Left lung (tissue), 10 donors: Measurements from ENCODE around the gene MSH2. TPM values are rescaled to one million over a fixed set of nuclear protein-coding genes. Genes with fewer than 3 reads are reported as not detected.
A peak's percentile ranks its signal among the peaks of the same experiment; 100 is the strongest.

Experiments used
- ATAC-seq: fragments of 200-7000 bp; cut with Tn5 transposase; one replicate; pipeline ENCODE4 v1.9.1; 2020; ENCODE audit warnings: moderate library complexity
- DNase-seq, 4 donors: peaks; one replicate each; pipeline ENCODE4 v3.0.0-alpha.2; 2013 to 2020
- H3K27ac ChIP-seq, 2 donors: fragments of 200-600 bp; sonication (generic) in 1 of 2; one replicate each; pipeline versions ENCODE4 v1.5.0 to v1.8.0; 2020 to 2021
- H3K27me3 ChIP-seq, 2 donors: fragments of 200-600 bp; sonication (generic) in 1 of 2; one replicate each; pipeline versions ENCODE4 v1.5.0 to v1.8.0; 2020 to 2021
- H3K36me3 ChIP-seq, 2 donors: fragments of 200-600 bp; sonication (generic) in 1 of 2; one replicate each; pipeline versions ENCODE4 v1.5.0 to v1.8.0; 2020 to 2021
- H3K4me1 ChIP-seq, 2 donors: fragments of 200-600 bp; one replicate each; pipeline ENCODE4 v1.8.0; 2021
- H3K4me3 ChIP-seq, 2 donors: fragments of 200-600 bp; sonication (generic) in 1 of 2; one replicate each; pipeline versions ENCODE4 v1.5.0 to v1.8.0; 2020 to 2021; ENCODE audit warnings: mild to moderate bottlenecking in 1 of 2
- H3K9me3 ChIP-seq, 2 donors: fragments of 200-600 bp; sonication (generic) in 1 of 2; one replicate each; pipeline versions ENCODE4 v1.5.0 to v1.8.0; 2020 to 2021
- intact Hi-C, 2 donors: fragments of 100-400 bp; cut with DNase I; formaldehyde crosslinking; loops; one replicate each; pipeline versions ENCODE4 v1.11.2 to v1.14.2; 2022
- polyA plus RNA-seq, 6 donors: library from polyadenylated mRNA; unstranded; fragments of 120-200 nt; gene quantifications; one replicate each; pipeline ENCODE4 v1.2.1, GENCODE V29; 2013; ENCODE audit not compliant: insufficient read length in 6 of 6
- total RNA-seq, 2 donors: library from RNA; stranded (reverse); fragmentation: NEBNext Ultra II Directional; extraction: Animal tissue kit (Norgen Biotek cat#: 25700); gene quantifications; one replicate each; pipeline ENCODE4 v1.2.1, GENCODE V29; 2021
- TF ChIP-seq, protein P1 (sequence below), 2 donors: fragments of 200-600 bp; sonication (generic) in 1 of 2; IDR thresholded peaks; one replicate each; pipeline versions ENCODE4 v1.5.0 to v1.8.0; 2021; ENCODE audit warnings: antibody characterized with exemption in 2 of 2
- donor health status: DM: no; HTN: yes; CAD: no.
- donor health status: DM: no; HTN: no; CAD: no.

Gene MSH2
- total and polyA plus RNA-seq, 8 donors, result 16.2 to 70.4 (median 58.8) TPM

DNA sequence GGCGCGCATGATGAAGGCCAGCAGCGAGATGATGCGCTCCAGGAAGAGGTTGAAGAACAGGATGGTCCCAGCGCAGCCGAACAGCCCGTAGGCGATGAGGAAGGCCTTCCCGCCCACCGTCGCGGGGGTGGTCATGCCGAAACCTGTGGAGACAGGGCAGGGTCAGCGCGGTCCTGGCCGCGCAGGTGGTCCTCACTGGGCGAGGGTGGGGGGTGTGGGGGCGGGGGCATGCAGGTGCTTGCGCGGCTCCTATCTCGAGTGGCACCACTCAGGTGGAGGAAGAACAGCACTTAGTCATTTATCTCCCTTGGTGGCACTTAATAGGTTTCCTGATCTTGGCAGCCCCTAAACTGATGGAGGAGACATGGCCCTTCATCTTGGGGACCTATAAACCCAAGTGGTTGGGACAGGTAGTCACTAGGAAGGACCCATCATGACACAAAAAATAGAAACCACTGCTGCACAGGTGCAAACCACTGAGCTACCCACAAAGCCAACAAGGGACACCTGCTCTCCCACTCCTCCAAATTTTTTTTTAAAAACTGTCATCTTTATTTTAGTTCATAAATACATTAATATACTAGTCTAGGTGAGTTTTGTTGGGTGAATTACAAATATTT lies 118.8 kb downstream of the MSH2 start:
- peaks cover 7 to 40% of the 10 kb centered on the region in 2 donors for H3K27me3 ChIP-seq
- TF ChIP-seq, protein P1, sequence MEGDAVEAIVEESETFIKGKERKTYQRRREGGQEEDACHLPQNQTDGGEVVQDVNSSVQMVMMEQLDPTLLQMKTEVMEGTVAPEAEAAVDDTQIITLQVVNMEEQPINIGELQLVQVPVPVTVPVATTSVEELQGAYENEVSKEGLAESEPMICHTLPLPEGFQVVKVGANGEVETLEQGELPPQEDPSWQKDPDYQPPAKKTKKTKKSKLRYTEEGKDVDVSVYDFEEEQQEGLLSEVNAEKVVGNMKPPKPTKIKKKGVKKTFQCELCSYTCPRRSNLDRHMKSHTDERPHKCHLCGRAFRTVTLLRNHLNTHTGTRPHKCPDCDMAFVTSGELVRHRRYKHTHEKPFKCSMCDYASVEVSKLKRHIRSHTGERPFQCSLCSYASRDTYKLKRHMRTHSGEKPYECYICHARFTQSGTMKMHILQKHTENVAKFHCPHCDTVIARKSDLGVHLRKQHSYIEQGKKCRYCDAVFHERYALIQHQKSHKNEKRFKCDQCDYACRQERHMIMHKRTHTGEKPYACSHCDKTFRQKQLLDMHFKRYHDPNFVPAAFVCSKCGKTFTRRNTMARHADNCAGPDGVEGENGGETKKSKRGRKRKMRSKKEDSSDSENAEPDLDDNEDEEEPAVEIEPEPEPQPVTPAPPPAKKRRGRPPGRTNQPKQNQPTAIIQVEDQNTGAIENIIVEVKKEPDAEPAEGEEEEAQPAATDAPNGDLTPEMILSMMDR (IDR thresholded peaks at IDR 0.05), result no peak
- no peak for DNase-seq
- intact Hi-C loops, result no loop called here
- H3K4me3 ChIP-seq, result peak overlapping the region in 1 of 2 donors; percentile 44
- H3K36me3 ChIP-seq, result no peaks in the 10 kb centered on the region
- ATAC-seq, result no peak
- H3K27ac ChIP-seq, result no peak overlapping the region
- peaks cover 6 to 18% of the 10 kb centered on the region in 2 donors for H3K4me1 ChIP-seq
- H3K9me3 ChIP-seq, result no peaks in the 10 kb centered on the region

DNA sequence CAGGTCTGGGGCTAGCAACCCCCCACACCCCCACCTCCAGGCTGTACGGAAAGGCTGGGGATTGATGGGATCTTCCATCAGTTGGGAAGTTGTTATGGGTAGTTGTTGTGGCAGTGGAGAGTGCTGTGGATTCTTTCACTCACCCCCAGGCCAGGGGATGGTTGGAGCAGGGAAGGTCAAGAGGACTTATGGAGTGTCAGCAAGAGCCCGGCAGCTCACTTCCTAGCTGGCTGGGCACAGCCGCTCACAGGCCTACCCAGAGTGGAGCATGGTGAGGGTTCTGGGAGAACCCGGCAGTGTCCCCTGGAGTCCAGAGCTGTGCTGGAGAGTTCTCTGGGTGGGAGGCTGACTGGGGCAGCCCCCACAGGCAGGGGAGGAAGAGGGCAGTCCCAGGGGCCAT lies 122.2 kb downstream of the MSH2 start:
- Histone ChIP-seq H3K9me3 (no peaks in the 10 kb centered on the region), H3K27me3 (peaks cover 7 to 25% of the 10 kb centered on the region in 2 donors), H3K36me3 (no peaks in the 10 kb centered on the region), H3K4me1 (peaks cover 6 to 16% of the 10 kb centered on the region in 2 donors), H3K4me3 (no peak overlapping the region), H3K27ac (no peak overlapping the region)
- DNase-seq (no peak), ATAC-seq (no peak)
- TF ChIP-seq, protein P1 (IDR thresholded peaks at IDR 0.05), result no peak
- intact Hi-C loops, result no loop called here

DNA sequence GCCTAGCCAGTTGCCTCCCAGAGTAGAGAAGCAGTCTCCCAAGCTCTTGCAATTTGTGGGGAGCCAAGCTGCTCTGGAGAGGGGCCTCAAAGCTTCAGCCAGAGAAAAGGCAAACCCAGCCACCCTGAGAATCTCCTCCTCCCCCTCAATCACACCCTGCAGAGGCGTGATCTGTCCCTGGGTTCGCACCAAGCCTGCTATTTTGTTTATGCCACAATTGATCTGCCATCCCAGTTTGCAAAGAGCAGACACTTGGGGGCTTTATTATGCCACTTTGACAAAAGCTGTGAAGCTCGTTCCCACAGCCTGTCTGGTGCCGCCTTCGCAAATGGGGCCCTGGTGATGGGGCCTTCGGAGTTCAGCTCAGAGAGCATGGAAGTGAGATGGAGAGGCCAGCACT lies 125.5 kb downstream of the MSH2 start:
- DNase-seq (no peak), ATAC-seq (no peak)
- H3K27me3 ChIP-seq, result no peaks in the 10 kb centered on the region
- H3K27ac ChIP-seq, result no peak overlapping the region
- intact Hi-C loops, result no loop called here
- no peaks in the 10 kb centered on the region for H3K9me3 ChIP-seq
- no peaks in the 10 kb centered on the region for H3K4me1 ChIP-seq
- no peak overlapping the region for H3K4me3 ChIP-seq
- TF ChIP-seq, protein P1 (IDR thresholded peaks at IDR 0.05), result no peak
- H3K36me3 ChIP-seq, result no peaks in the 10 kb centered on the region

DNA sequence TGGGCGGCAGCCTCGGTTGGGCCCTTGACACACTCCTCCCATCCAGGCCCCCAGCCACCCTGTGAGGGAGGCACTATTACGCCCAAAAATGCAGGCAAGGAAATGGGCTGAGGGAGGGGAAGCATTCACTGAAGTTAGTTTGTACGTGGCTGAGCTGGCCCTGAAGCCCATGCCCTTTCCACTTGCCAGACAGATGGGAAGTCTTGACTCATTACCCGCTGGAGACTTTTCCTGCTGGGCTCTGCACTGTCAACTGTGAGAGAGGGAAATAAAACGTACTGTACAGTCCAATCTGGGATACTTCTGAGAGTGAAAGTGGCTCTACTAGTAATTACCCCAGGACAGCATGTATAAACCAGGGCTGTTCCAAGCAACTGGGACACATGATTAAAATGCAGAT lies 125.9 kb downstream of the MSH2 start:
- H3K27me3 ChIP-seq, result no peaks in the 10 kb centered on the region
- no peak overlapping the region for H3K4me3 ChIP-seq
- H3K27ac ChIP-seq, result no peak overlapping the region
- ATAC-seq (no peak), DNase-seq (no peak)
- no peaks in the 10 kb centered on the region for H3K9me3 ChIP-seq
- no peaks in the 10 kb centered on the region for H3K4me1 ChIP-seq
- intact Hi-C loops, result no loop called here
- H3K36me3 ChIP-seq, result no peaks in the 10 kb centered on the region
- TF ChIP-seq, protein P1 (IDR thresholded peaks at IDR 0.05), result no peak

DNA sequence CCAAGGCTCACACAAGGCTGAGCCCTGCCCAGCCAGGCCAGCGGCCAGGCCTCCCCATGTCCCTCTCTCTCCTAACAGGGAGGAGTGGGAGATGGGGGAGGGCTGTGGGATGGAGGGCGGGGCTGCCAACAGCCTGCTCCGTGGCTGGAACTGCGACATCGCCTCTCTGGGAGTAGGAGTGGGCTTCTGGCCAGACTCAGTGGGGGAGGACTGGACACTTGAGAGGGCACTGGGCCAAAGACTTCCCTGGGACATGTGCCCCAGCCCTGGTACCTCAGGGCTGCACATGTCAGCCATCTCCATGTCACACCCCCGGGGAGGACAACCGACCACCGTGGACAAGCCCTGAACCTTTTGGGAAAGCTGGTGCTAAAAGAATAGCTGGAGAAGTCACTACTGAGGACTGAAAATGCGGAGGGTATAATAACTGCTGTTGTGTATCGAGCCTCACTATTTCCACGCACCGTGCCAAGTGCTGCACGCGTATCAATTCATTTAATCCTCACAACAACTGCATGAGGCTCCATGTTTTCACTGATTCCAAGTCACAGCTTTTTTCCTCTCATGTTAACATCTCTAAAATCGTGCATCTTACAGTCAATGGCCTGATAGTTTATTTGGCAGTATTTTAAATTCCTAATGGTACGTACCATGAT lies 127.3 kb downstream of the MSH2 start:
- Histone ChIP-seq H3K27ac (no peak overlapping the region), H3K4me1 (no peaks in the 10 kb centered on the region), H3K9me3 (no peaks in the 10 kb centered on the region), H3K36me3 (no peaks in the 10 kb centered on the region), H3K27me3 (no peaks in the 10 kb centered on the region), H3K4me3 (no peak overlapping the region)
- DNase-seq (no peak), ATAC-seq (no peak)
- TF ChIP-seq, protein P1 (IDR thresholded peaks at IDR 0.05), result no peak
- intact Hi-C loops, result no loop called here
